GM18511 (cell line): Measurements from ENCODE around the gene RFX4.

Source experiments
- ATAC-seq: cut with Tn5 transposase; IDR thresholded peaks from one replicate; pipeline ENCODE4 v1.9.1; 2021; ENCODE audit warnings: mild to moderate bottlenecking, moderate library complexity; ENCODE audit not compliant: unreplicated experiment

The RFX4 gene

DNA sequence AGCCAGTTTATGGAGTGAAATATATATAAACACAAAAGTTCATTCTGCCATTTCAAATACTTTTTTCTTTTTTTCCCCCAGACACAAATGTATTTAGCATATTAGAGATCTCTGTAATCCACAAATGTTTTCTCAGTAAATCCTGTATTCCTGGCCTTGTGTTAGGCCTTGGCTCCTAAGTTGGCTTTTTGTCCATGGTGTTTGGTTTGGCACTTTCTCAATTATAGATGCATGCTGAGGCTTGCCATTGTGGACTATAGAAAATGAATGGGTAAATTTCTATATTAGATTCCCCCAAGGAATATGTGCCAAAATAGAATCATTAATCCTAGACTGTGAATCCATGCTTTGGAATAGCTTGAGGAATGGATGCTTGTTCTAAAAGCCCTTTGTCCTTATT is 208.7 kb downstream of the RFX4 start:
- ATAC-seq: no peak

DNA sequence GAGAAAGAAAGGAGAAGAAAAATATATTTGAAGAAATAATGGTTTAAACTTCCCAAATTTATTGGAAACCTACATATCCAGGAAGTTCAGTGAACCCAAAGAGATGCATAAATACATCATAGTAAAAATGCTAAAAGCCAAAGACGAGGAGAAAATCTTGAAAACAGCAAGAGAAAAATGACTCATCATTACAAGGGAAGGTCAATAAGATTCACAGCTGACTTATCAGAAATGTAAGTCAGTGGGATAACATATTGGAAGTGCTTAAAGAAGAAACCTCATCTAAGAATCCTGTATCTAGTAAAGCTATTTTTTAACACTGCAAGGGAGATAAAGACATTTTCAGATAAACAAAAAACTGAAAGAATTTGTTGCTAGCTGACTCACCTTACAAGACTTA is 211.6 kb downstream of the RFX4 start:
- no peak for ATAC-seq

GRCh38 chr12:106801167-106801708 is 218.4 kb downstream of the RFX4 start:
- peak; percentile 43 for ATAC-seq

DNA sequence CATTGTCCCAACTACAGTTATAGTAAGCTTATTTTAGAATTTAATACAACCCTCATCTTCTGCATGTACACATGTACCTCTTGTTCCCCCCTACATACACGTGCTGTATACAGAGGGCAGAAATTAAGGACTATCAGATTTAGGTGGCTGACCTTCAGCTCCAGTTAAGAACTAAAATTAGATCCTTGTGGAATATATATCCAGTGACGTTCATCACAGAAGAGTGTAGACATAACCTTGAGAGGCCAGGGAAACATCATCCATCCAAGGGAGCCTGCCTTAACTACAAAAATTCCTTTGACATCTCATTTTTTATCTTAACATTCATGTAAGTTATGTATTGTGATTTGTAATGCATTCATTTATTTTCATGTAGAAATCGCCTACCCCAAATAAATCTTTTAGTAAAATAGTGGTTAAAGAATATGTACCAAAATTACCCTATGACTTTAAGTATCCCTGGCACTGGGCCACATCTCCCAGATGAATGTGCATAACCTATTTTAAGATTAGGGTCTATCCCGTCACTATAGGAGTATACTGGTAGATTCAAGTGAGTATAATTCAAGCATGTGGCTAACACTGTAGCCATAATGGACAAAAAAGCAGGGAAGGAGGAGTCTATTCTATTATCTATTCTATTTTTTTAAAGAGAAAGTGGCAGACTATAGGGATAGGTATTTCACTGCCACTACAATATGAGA is 219.2 kb downstream of the RFX4 start:
- no peak for ATAC-seq

GRCh38 chr12:106804668-106805067 is 221.9 kb downstream of the RFX4 start:
- no peak for ATAC-seq
